H9 (cell line): ENCODE data around the gene FHIT. TPM values are rescaled to one million over a fixed set of nuclear protein-coding genes. Genes with fewer than 3 reads are reported as not detected.

ENCODE experiments used
- DNase-seq: peaks from one replicate; pipeline ENCODE4 v3.0.0-alpha.2; 2017
- H2AFZ ChIP-seq: one replicate; pipeline ENCODE4 v1.6.1; 2013; ENCODE audit warnings: mild to moderate bottlenecking, low read length, control low read depth, moderate library complexity
- H2AK5ac ChIP-seq: 2 replicates; pipeline ENCODE4 v1.6.1; 2013; ENCODE audit warnings: low read length, control low read depth, mixed read lengths; ENCODE audit not compliant: insufficient read length
- H2BK120ac ChIP-seq: one replicate; pipeline ENCODE4 v1.6.1; 2013; ENCODE audit warnings: low read depth, mild to moderate bottlenecking, low read length, control low read depth, inconsistent platforms; ENCODE audit not compliant: poor library complexity, severe bottlenecking
- H2BK12ac ChIP-seq: 2 replicates; pipeline ENCODE4 v1.6.1; 2013; ENCODE audit warnings: low read length, control low read depth, mixed read lengths, low read depth; ENCODE audit not compliant: insufficient read length
- H2BK15ac ChIP-seq: 2 replicates; pipeline ENCODE4 v1.6.1; 2013; ENCODE audit warnings: low read depth, low read length, control low read depth
- H2BK20ac ChIP-seq: one replicate; pipeline ENCODE4 v1.6.1; 2013; ENCODE audit warnings: low read depth, mild to moderate bottlenecking, low read length, control low read depth, inconsistent platforms; ENCODE audit not compliant: poor library complexity, severe bottlenecking
- H2BK5ac ChIP-seq: 2 replicates; pipeline ENCODE4 v1.6.1; 2013; ENCODE audit warnings: low read length, control low read depth, mixed read lengths; ENCODE audit not compliant: insufficient read length
- H3K14ac ChIP-seq: 2 replicates; pipeline ENCODE4 v1.6.1; 2013; ENCODE audit warnings: low read length, control low read depth; ENCODE audit not compliant: insufficient read depth
- H3K18ac ChIP-seq: 2 replicates; pipeline ENCODE4 v1.6.1; 2013; ENCODE audit warnings: low read depth, mild to moderate bottlenecking, mixed read lengths, low read length, control low read depth; ENCODE audit not compliant: insufficient read length
- H3K23ac ChIP-seq: 2 replicates; pipeline ENCODE4 v1.6.1; 2013; ENCODE audit warnings: low read length, control low read depth, mixed read lengths, low read depth; ENCODE audit not compliant: insufficient read length
- H3K23me2 ChIP-seq: 2 replicates; pipeline ENCODE4 v1.6.1; 2013; ENCODE audit warnings: low read depth, mild to moderate bottlenecking, mixed read lengths, low read length, control low read depth; ENCODE audit not compliant: insufficient read length, poor library complexity, severe bottlenecking
- H3K27ac ChIP-seq: 2 replicates; pipeline ENCODE4 v1.5.1; 2013; ENCODE audit warnings: low read length, control low read depth, mixed read lengths, low read depth; ENCODE audit not compliant: insufficient read length
- H3K27me3 ChIP-seq: 2 replicates; pipeline ENCODE4 v1.6.1; 2013; ENCODE audit warnings: low read length, control low read depth, inconsistent platforms; ENCODE audit not compliant: insufficient read depth
- H3K4ac ChIP-seq: 2 replicates; pipeline ENCODE4 v1.6.1; 2013; ENCODE audit warnings: low read depth, mild to moderate bottlenecking, control low read depth, inconsistent platforms, low read length, moderate library complexity
- H3K4me1 ChIP-seq: 2 replicates; pipeline ENCODE4 v1.6.1; 2013; ENCODE audit warnings: low read length, control low read depth, inconsistent platforms; ENCODE audit not compliant: insufficient read depth
- H3K4me2 ChIP-seq: 2 replicates; pipeline ENCODE4 v1.6.1; 2013; ENCODE audit warnings: low read length, control low read depth, mixed read lengths; ENCODE audit not compliant: insufficient read length, insufficient read depth
- H3K56ac ChIP-seq: 2 replicates; pipeline ENCODE4 v1.6.1; 2013; ENCODE audit warnings: low read depth, mild to moderate bottlenecking, mixed read lengths, low read length, control low read depth; ENCODE audit not compliant: insufficient read length
- H3K79me1 ChIP-seq: 2 replicates; pipeline ENCODE4 v1.6.1; 2013; ENCODE audit warnings: low read depth, mild to moderate bottlenecking, moderate library complexity, low read length, control low read depth, inconsistent platforms; ENCODE audit not compliant: insufficient read depth, poor library complexity, severe bottlenecking
- H3K79me2 ChIP-seq: 2 replicates; pipeline ENCODE4 v1.6.1; 2013; ENCODE audit warnings: low read length, control low read depth, inconsistent platforms; ENCODE audit not compliant: insufficient read depth
- H3K9ac ChIP-seq: 2 replicates; pipeline ENCODE4 v1.6.1; 2013; ENCODE audit warnings: low read length, control low read depth, mixed read lengths; ENCODE audit not compliant: insufficient read length; ENCODE audit errors: extremely low read depth
- H3K9me3 ChIP-seq: one replicate; pipeline ENCODE4 v1.6.1; 2013; ENCODE audit warnings: low read depth, low read length, inconsistent platforms; ENCODE audit not compliant: control insufficient read depth
- H3T11ph ChIP-seq: one replicate; pipeline ENCODE4 v1.6.1; 2013; ENCODE audit warnings: mild to moderate bottlenecking, low read length, control low read depth, inconsistent platforms
- H4K20me1 ChIP-seq: one replicate; pipeline ENCODE4 v1.6.1; 2013; ENCODE audit not compliant: control insufficient read depth, insufficient read length, insufficient read depth
- H4K5ac ChIP-seq: 2 replicates; pipeline ENCODE4 v1.6.1; 2013; ENCODE audit warnings: low read depth, mild to moderate bottlenecking, mixed read lengths, low read length, control low read depth; ENCODE audit not compliant: insufficient read length
- H4K8ac ChIP-seq: replicated peaks from 2 replicates; pipeline ENCODE4 v1.6.1; 2013; ENCODE audit warnings: low read length, control low read depth, mixed read lengths, low read depth; ENCODE audit not compliant: insufficient read length
- H4K91ac ChIP-seq: 2 replicates; pipeline ENCODE4 v1.6.1; 2013; ENCODE audit warnings: low read depth, mild to moderate bottlenecking, moderate library complexity, mixed read lengths, low read length, control low read depth; ENCODE audit not compliant: insufficient read length
- H3K27ac Mint-ChIP-seq, 3 experiments: 2 replicates in 2 of 3; 3 replicates in 1 of 3; pipeline ENCODE4 v1.8.0; 2020 to 2021; ENCODE audit warnings: mixed read lengths in 3 of 3, mild to moderate bottlenecking in 1 of 3, moderate library complexity in 1 of 3
- H3K27me3 Mint-ChIP-seq: 2 replicates; pipeline ENCODE4 v1.8.0; 2021; ENCODE audit warnings: low read depth, mild to moderate bottlenecking, moderate library complexity, mixed read lengths
- H3K36me3 Mint-ChIP-seq, 3 experiments: 2 replicates in 2 of 3; 3 replicates in 1 of 3; pipeline ENCODE4 v1.8.0; 2020 to 2021; ENCODE audit warnings: low read depth in 3 of 3, mixed read lengths in 3 of 3; ENCODE audit not compliant: insufficient read depth in 1 of 3
- H3K4me1 Mint-ChIP-seq, 2 experiments: 2 replicates each; pipeline ENCODE4 v1.8.0; 2020; ENCODE audit warnings: mixed read lengths in 2 of 2
- H3K4me3 Mint-ChIP-seq, 2 experiments: 2 replicates in 1 of 2; 3 replicates in 1 of 2; pipeline ENCODE4 v1.8.0; 2020 to 2021; ENCODE audit warnings: mild to moderate bottlenecking in 2 of 2, mixed read lengths in 2 of 2, moderate library complexity in 1 of 2
- H3K9me3 Mint-ChIP-seq, 2 experiments: 2 replicates in 1 of 2; 3 replicates in 1 of 2; pipeline ENCODE4 v1.8.0; 2020; ENCODE audit warnings: mild to moderate bottlenecking in 2 of 2, mixed read lengths in 2 of 2, moderate library complexity in 1 of 2
- WGBS: extraction: QIAGEN DNeasy Blood & Tissue Kit; methylation state at CpG from one replicate; pipeline ENCODE4 v1.1.7; 2013; ENCODE audit warnings: missing lambda C conversion rate, low lambda C conversion rate, mixed read lengths; ENCODE audit not compliant: insufficient read length; ENCODE audit errors: extremely low coverage; 5-methylcytosine and 5-hydroxymethylcytosine counted together
- total RNA-seq: library from RNA; stranded (reverse); gene quantifications from 2 replicates; pipeline ENCODE4 v1.2.1, GENCODE V29; 2021
- TF ChIP-seq, protein P1 (sequence below): fragments of 200-600 bp; sonication (generic); conservative IDR thresholded peaks from 3 replicates; pipeline ENCODE4 v1.8.0; 2021; ENCODE audit warnings: antibody characterized with exemption, mild to moderate bottlenecking

FHIT gene
- total RNA-seq, 1 experiment from 2014 or later: 3.0 TPM

- Histone ChIP-seq H3K18ac (no peak overlapping the region), H3K27me3 (no peaks in the 10 kb centered on the region), H3K9me3 (no peaks in the 10 kb centered on the region), H3K9ac (no peak overlapping the region), H2AK5ac (no peak overlapping the region), H3K27ac (no peak overlapping the region), H3K4me2 (no peak overlapping the region), H3K4ac (no peak overlapping the region), H3K56ac (no peak overlapping the region), H4K8ac (no peak overlapping the region), H2BK20ac (no peak overlapping the region), H3K23ac (no peak overlapping the region), H3K4me1 (no peaks in the 10 kb centered on the region), H4K91ac (no peak overlapping the region), H4K20me1 (peaks cover 2% of the 10 kb centered on the region), H2BK15ac (no peak overlapping the region), H3T11ph (no peak overlapping the region), H2BK120ac (no peak overlapping the region), H4K5ac (no peak overlapping the region), H3K14ac (no peak overlapping the region), H2AFZ (no peak overlapping the region), H2BK12ac (no peak overlapping the region), H3K79me2 (no peaks in the 10 kb centered on the region), H3K23me2 (no peaks in the 10 kb centered on the region), H3K79me1 (no peaks in the 10 kb centered on the region), H2BK5ac (no peak overlapping the region)
- Mint-ChIP-seq H3K36me3 (no peaks in the 10 kb centered on the region; a peak in 2 of 7 replicates), H3K9me3 (peaks cover 3 to 6% of the 10 kb centered on the region in 2 experiments; a peak in 3 of 5 replicates), H3K4me3 (no peak overlapping the region), H3K27me3 (peaks cover 1% of the 10 kb centered on the region; the same call in 1 of the 2 replicates), H3K27ac (no peak overlapping the region), H3K4me1 (peaks cover 2 to 7% of the 10 kb centered on the region in 2 experiments)
- WGBS: no CpG with 5 or more reads among the region's 7 CpGs
- peak; percentile 69 for DNase-seq
- TF ChIP-seq, protein P1, sequence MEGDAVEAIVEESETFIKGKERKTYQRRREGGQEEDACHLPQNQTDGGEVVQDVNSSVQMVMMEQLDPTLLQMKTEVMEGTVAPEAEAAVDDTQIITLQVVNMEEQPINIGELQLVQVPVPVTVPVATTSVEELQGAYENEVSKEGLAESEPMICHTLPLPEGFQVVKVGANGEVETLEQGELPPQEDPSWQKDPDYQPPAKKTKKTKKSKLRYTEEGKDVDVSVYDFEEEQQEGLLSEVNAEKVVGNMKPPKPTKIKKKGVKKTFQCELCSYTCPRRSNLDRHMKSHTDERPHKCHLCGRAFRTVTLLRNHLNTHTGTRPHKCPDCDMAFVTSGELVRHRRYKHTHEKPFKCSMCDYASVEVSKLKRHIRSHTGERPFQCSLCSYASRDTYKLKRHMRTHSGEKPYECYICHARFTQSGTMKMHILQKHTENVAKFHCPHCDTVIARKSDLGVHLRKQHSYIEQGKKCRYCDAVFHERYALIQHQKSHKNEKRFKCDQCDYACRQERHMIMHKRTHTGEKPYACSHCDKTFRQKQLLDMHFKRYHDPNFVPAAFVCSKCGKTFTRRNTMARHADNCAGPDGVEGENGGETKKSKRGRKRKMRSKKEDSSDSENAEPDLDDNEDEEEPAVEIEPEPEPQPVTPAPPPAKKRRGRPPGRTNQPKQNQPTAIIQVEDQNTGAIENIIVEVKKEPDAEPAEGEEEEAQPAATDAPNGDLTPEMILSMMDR: peak; percentile 92
These were observed 1393.5 kb downstream of the FHIT start for GRCh38 chr3:59857589-59858346.
